Fibroblast of peridontal ligament (primary cell): Measurements from ENCODE around the gene CRYBA2.

Experiments used
- DNase-seq: peaks from one replicate; pipeline ENCODE4 v3.0.0-alpha.2; 2010; ENCODE audit errors: extremely low read depth

The CRYBA2 gene

GRCh38 chr2:218982586-218983262, 10.5 kb downstream of the CRYBA2 start:
- no peak for DNase-seq

GRCh38 chr2:218981881-218982585, 11.2 kb downstream of the CRYBA2 start:
- DNase-seq: no peak

DNA sequence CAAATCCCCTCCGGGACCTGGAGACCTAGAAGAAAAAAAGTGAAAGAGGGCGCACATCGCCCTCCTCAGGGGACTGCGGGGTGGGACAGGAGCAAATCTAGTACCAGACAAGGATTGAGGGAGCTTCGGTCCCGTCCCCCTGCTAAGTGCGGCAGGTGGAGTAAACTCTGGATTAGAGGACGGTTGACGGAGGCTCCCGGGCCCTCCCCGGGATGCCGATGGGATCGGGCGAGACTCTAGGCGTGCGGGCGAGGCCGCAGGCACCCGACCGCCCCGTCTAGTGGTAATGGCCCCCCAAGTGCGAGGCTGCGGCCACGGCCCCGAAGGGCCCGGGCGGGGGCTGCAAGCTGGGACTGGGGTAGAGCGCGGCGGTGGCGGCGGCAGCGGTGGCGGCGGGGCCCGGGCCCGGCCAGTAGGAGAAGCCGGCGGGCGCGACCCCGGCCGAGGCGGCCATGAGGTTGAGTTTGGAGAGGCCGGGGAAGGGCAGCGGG, 11.8 kb downstream of the CRYBA2 start:
- no peak for DNase-seq

GRCh38 chr2:218980735-218981389, 12.4 kb downstream of the CRYBA2 start:
- no peak for DNase-seq

- peak; percentile 58 for DNase-seq
These were observed 13.1 kb downstream of the CRYBA2 start for GRCh38 chr2:218979846-218980734.

DNA sequence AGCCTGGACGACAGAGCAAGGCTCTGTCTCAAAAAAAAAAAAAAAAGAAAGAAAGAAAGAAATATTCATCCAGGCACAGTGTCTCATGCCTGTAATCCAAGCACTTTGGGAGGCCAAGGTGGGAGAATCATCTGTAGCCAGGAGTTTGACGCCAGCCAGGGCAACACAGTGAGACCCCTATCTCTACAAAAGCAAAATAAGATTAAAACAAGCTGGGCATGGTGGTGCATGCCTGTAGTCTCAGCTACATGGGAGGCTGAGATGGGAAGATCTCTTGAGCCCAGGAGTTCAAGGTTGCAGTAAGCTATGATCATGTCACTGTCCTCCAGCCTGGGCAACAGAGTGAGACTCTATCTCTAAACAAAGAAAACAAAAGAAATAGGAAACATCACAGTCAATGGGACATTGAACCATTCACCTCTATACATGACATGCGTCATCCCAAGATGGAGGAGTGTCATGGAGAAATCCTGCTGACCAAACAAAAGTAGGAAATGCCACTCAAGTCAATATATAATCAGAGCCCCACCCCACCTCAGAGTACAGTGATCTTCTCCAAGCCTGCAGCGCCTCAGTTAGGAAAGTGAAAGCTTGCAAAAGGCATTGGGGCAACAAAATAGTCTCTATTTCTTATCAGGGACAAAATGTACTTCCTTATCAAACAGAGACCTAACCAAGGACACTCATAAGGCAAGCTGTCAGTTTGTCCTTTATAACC, 18.0 kb downstream of the CRYBA2 start:
- no peak for DNase-seq

DNA sequence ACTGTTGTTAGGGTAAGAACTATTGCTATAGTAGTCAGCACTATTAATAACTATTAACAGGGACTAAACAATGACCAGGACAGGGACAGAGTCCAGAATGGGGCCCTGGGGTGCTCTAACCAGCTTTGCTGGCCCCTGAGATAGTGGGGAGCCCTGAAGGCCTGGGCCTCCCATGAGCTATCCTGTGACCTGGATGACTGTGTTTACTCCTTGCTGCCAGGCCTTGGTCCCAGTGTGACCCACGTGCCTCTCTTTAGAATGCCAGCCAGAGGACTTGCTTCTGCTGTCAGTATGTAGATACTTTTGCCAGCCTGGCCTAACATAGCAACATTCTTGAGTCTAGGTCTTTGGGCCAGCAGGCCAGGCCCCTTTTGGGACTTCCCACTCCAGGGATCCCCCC, 22.3 kb downstream of the CRYBA2 start:
- no peak for DNase-seq

- DNase-seq: peak; percentile 21
These were observed 29.0 kb downstream of the CRYBA2 start for GRCh38 chr2:218964041-218964771.

DNA sequence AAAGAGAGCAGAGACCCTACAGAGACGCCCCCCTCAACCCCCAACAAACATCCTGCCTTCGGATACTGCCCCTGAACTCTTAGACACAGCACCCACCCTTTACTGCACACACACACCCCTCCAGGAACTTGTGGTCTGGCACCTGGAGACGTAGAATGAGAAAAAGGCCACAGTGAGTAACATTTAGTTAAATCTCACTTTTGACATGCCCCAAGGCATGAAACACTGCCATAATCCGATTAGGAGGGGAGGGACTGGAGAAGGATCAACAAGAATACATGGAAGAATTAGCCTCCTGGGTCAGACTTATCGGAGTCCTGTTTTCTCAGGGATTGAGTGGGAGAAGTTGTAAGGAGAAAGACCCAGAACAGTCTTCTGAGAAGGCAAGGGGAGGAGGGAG, 29.6 kb downstream of the CRYBA2 start:
- DNase-seq: no peak

DNA sequence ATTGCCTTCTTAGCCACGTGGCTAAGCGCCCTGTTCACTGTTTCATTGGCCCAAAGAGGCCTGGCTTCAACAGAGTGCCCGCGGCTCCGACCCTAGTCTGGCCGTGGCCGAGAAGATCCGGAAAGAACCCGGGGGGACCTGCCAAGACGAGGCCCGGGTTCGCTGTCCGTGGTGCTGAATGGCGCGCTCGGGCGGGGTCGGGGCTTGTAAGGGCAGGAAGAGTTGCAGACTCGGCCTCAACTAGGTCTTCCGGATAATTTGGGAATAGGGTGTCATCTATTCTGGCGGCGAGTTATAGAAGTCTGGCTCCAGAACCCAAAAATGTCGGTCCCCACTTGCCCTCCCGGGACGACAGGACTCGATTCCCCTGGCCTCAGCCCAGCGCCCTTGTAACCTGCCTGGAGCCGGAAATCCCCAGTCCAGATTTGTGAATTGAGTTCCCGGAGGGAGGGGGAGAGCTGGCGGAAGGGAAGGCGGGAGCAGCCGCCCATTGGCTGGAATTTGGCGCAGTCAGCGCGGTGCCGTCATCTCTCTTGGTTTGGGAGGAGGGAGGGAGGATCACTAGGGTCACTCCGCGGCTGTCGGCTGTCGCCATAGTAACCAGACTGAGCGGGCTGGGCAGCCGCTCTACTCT, 30.2 kb downstream of the CRYBA2 start:
- peak; percentile 40 for DNase-seq

GRCh38 chr2:218961651-218962570, 31.3 kb downstream of the CRYBA2 start:
- no peak for DNase-seq

- DNase-seq: no peak
These were observed 32.0 kb downstream of the CRYBA2 start for GRCh38 chr2:218961229-218961628.

GRCh38 chr2:218960309-218961165, 32.7 kb downstream of the CRYBA2 start:
- no peak for DNase-seq

GRCh38 chr2:218959761-218960308, 33.4 kb downstream of the CRYBA2 start:
- no peak for DNase-seq

- DNase-seq: peak; percentile 58
These were observed 34.0 kb downstream of the CRYBA2 start, which contains the start of gene CDK5R2 for GRCh38 chr2:218959141-218959731. Gene CDK5R2 (plus strand): TSS chr2:218959666. CDS start chr2:218959821, 155 bp downstream.

DNA sequence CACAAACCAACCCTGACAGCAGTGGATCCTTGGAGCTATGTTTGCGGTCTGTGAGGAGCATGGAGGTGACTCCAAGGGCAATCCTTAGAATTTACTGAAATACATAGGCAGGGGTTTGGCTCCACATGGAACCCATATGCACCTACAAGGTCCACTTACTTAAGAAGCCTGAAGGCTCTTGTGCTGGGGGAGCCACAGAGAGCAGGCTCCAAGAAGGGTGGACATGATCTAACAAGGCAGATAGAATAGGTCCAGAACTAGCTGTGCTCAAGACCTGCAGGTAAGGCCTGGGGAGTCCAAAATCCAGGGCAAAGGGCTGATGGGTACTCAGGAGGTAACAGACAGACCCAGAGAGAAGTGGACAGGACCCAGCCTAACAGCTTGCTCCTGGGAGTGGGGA, 34.9 kb downstream of the CRYBA2 start:
- no peak for DNase-seq

GRCh38 chr2:218957671-218958070, 35.6 kb downstream of the CRYBA2 start:
- DNase-seq: no peak
